Psoas muscle (tissue), 8 donors: ENCODE results near the gene AP5Z1. TPM values are rescaled to one million over a fixed set of nuclear protein-coding genes. Genes with fewer than 3 reads are reported as not detected.

Source experiments
- ATAC-seq, 4 donors: fragments of 200-7000 bp; cut with Tn5 transposase; one replicate each; pipeline ENCODE4 v1.9.1; 2020; ENCODE audit warnings: moderate library complexity in 3 of 4, mild to moderate bottlenecking in 2 of 4
- DNase-seq, 2 donors: peaks; one replicate each; pipeline ENCODE4 v3.0.0-alpha.2; 2020
- H3K27ac ChIP-seq: fragments of 200-600 bp; one replicate; pipeline ENCODE4 v1.8.0; 2022
- H3K27me3 ChIP-seq, 3 donors: fragments of 200-600 bp in 1 of 3; one replicate each; pipeline versions ENCODE4 v1.6.1 to v1.8.0; 2013 to 2022; ENCODE audit warnings: low read length in 2 of 3, mild to moderate bottlenecking in 2 of 3, moderate library complexity in 1 of 3; ENCODE audit not compliant: insufficient read depth in 3 of 3
- H3K36me3 ChIP-seq, 2 donors: fragments of 200-600 bp in 1 of 2; one replicate each; pipeline versions ENCODE4 v1.6.1 to v1.8.0; 2013 to 2022; ENCODE audit warnings: low read depth in 1 of 2, mild to moderate bottlenecking in 1 of 2, moderate library complexity in 1 of 2; ENCODE audit not compliant: insufficient read depth in 1 of 2
- H3K4me1 ChIP-seq: fragments of 200-600 bp; one replicate; pipeline ENCODE4 v1.8.0; 2022
- H3K4me3 ChIP-seq: fragments of 200-600 bp; one replicate; pipeline ENCODE4 v1.8.0; 2022; ENCODE audit warnings: mild to moderate bottlenecking
- H3K9me3 ChIP-seq: fragments of 200-600 bp; one replicate; pipeline ENCODE4 v1.8.0; 2022
- WGBS, 3 donors: extraction: QIAGEN DNeasy Blood & Tissue Kit; methylation state at CpG; one replicate each; pipeline versions ENCODE4 v1.1.6 to v1.1.7; 2013; 5-methylcytosine and 5-hydroxymethylcytosine counted together
- intact Hi-C, 2 donors: fragments of 100-400 bp; cut with DNase I; formaldehyde crosslinking; loops; one replicate each; pipeline versions ENCODE4 v1.11.0 to v1.14.2; 2022
- polyA plus RNA-seq, 3 donors: library from polyadenylated mRNA; stranded (reverse); fragments of 200-250 nt; gene quantifications; one replicate each; pipeline ENCODE4 v1.2.3, GENCODE V29; 2013
- total RNA-seq, 4 donors: library from RNA; stranded (reverse); fragmentation: NEBNext Ultra II Directional in 2 of 4; extraction: Animal tissue kit (Norgen Biotek cat#: 25700) in 2 of 4; gene quantifications; one replicate each; pipeline versions ENCODE4 v1.2.1 to v1.2.4, GENCODE V29; 2021 to 2023
- TF ChIP-seq, protein P1 (sequence below): fragments of 200-600 bp; IDR thresholded peaks from one replicate; pipeline ENCODE4 v1.8.0; 2022; ENCODE audit warnings: antibody characterized with exemption
- donor health status: healthy with polysubstance abuse.
- donor health status: DM: no; HTN: no; CAD: no; lungs with moderate emphysema.
- donor health status: Bipolar disorder and iron deficiency.
- donor health status: healthy.
- donor health status: DM: yes; HTN: yes; CAD: no.
- donor health status: DM: no; HTN: no; CAD: no.
- donor health status: DM: no; HTN: no; CAD: no.
- donor health status: DM: yes; HTN: yes; CAD: no.

AP5Z1 gene
- total and polyA plus RNA-seq, 7 donors, result 6.6 to 20.1 (median 12.1) TPM

DNA sequence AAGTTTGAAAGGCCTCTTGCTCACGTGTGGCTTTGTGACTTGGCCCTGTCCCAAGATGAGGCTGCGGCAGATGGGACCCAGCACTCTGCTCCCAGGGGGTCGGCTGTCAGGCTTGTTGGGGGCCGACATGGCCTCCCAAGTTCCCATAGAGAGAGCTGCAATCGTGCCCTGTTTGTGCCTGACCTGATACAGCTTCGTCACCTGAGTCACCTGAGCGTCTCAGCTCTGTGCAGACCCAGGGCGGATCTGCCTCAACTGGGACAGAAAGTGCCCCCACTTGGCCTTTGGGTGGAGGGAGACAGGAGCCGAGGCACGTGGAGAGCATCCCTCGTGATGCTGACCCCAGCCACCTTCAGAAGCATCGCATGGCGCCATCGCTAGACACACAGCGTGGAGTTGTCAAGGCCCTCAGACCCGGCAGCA, 64.7 kb downstream of the AP5Z1 start:
- 82 to 84% (median 83%) methylated on average over 16 of the region's 16 CpGs for WGBS, 3 donors
- ATAC-seq, result no peak
- H3K36me3 ChIP-seq, result no peaks in the 10 kb centered on the region
- H3K27ac ChIP-seq, result no peak overlapping the region
- TF ChIP-seq, protein P1, sequence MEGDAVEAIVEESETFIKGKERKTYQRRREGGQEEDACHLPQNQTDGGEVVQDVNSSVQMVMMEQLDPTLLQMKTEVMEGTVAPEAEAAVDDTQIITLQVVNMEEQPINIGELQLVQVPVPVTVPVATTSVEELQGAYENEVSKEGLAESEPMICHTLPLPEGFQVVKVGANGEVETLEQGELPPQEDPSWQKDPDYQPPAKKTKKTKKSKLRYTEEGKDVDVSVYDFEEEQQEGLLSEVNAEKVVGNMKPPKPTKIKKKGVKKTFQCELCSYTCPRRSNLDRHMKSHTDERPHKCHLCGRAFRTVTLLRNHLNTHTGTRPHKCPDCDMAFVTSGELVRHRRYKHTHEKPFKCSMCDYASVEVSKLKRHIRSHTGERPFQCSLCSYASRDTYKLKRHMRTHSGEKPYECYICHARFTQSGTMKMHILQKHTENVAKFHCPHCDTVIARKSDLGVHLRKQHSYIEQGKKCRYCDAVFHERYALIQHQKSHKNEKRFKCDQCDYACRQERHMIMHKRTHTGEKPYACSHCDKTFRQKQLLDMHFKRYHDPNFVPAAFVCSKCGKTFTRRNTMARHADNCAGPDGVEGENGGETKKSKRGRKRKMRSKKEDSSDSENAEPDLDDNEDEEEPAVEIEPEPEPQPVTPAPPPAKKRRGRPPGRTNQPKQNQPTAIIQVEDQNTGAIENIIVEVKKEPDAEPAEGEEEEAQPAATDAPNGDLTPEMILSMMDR, result no peak
- no peaks in the 10 kb centered on the region for H3K9me3 ChIP-seq
- H3K4me3 ChIP-seq, result no peak overlapping the region
- H3K4me1 ChIP-seq, result no peaks in the 10 kb centered on the region
- DNase-seq, result no peak
- H3K27me3 ChIP-seq, result no peaks in the 10 kb centered on the region
- intact Hi-C loops, result no loop called here

Other genes starting within 250 kb of the AP5Z1 start
- gene FOXK1, start 93.3 kb upstream of the AP5Z1 start, total RNA-seq, result 10 to 100 TPM; 16.8 to 26.4 (median 21.5) TPM
- gene FOXK1, start 93.3 kb upstream of the AP5Z1 start, polyA plus RNA-seq, result 1 to 10 TPM; 4.2 to 8.5 (median 8.3) TPM
- under 1 TPM in 1 of 4 donors, not detected in 3; 0.11 TPM for gene PAPOLB, start 86.4 kb downstream of the AP5Z1 start, total RNA-seq
- under 1 TPM in 1 of 3 donors, not detected in 2; 0.01 TPM for gene PAPOLB, start 86.4 kb downstream of the AP5Z1 start, polyA plus RNA-seq
- 1 to 10 TPM; 2.3 to 3.7 (median 2.8) TPM for gene RADIL, start 108.1 kb downstream of the AP5Z1 start, total RNA-seq
- 1 to 10 TPM in 2 of 3 donors, under 1 TPM in 1; 0.65 to 3.8 (median 1.1) TPM for gene RADIL, start 108.1 kb downstream of the AP5Z1 start, polyA plus RNA-seq
- not detected for gene MMD2, start 183.6 kb downstream of the AP5Z1 start, total RNA-seq
- under 1 TPM in 1 of 3 donors, not detected in 2; 0.01 TPM for gene MMD2, start 183.6 kb downstream of the AP5Z1 start, polyA plus RNA-seq